Body of pancreas (tissue), 4 donors: Measurements from ENCODE around the gene NANOS2.

Experiments
- CTCF ChIP-seq, 7 experiments: fragments of 450-650 bp in 4 of 7; fragments of 200-600 bp in 3 of 7; sonication (generic) in 3 of 7; IDR thresholded peaks; one replicate each; pipeline ENCODE4 v1.5.1; 2016 to 2019; ENCODE audit warnings: antibody characterized with exemption in 7 of 7
- POLR2A ChIP-seq, 3 donors: fragments of 450-650 bp; IDR thresholded peaks; one replicate each; pipeline ENCODE4 v1.6.1; 2016; ENCODE audit warnings: antibody characterized with exemption in 3 of 3, mild to moderate bottlenecking in 2 of 3

GRCh38 chr19:45899253-45899652 is 15.3 kb downstream of the NANOS2 start:
- TF ChIP-seq CTCF (IDR thresholded peaks at IDR 0.05), result no peak
- no peak for TF ChIP-seq POLR2A (IDR thresholded peaks at IDR 0.05)
